Measurements from ENCODE around the gene B3GNT7.
A peak's percentile ranks its signal among the peaks of the same experiment; 100 is the strongest.
"Not testable (repeated sequence)": the region's sequence is repeated elsewhere in the genome, so short reads cannot be mapped to it uniquely, and the experiment has no call there.

B3GNT7 gene, protein sequence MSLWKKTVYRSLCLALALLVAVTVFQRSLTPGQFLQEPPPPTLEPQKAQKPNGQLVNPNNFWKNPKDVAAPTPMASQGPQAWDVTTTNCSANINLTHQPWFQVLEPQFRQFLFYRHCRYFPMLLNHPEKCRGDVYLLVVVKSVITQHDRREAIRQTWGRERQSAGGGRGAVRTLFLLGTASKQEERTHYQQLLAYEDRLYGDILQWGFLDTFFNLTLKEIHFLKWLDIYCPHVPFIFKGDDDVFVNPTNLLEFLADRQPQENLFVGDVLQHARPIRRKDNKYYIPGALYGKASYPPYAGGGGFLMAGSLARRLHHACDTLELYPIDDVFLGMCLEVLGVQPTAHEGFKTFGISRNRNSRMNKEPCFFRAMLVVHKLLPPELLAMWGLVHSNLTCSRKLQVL

DNA sequence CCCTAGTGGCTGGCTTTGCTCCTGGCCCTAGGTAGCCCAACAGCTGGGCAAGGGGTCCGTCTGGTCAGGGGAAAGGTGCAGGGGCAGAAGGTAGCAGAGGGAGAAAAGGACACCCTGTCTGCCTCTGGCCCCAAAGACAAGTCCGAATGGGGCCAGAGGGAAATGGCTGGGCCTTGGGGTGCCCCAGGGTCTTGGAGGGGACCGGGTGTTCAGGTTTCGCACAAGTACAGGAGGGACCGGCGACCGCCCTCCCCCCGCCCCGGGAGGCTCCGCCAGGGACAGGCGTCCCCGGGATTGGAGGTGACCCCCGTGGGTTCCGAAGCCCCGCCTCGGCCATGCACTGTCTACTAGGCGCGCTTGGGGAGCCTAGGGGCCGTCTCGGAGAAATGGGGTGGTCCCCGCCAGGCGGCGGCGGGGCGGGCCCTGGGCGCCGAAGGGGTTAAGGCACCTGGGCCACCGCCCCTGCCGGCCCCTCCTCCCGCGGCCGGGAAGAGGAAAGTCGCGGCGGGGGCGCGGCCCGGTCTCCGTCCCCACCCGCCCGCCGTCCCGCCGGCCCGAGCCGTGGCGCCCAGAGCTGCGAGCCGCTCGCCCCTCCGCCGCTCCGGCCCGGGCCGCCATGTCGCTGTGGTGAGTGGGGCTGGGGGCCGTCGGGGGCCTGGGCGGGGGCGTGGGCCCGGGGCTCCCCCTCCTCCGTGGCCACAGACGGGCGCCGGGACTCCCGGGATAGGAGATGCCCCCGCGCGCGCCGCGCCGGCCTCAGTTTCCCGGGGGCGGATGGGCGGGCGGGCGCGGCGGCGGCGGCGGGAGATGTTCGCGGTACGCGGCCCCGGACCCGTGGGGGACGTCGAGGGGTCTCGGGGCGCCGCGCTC, at the start of gene B3GNT7:
TSS of gene B3GNT7 (plus strand) at position 523 of the 870 bp plus-strand sequence. CDS start at position 617, 94 bp downstream.
- TF ChIP-seq, protein P1, sequence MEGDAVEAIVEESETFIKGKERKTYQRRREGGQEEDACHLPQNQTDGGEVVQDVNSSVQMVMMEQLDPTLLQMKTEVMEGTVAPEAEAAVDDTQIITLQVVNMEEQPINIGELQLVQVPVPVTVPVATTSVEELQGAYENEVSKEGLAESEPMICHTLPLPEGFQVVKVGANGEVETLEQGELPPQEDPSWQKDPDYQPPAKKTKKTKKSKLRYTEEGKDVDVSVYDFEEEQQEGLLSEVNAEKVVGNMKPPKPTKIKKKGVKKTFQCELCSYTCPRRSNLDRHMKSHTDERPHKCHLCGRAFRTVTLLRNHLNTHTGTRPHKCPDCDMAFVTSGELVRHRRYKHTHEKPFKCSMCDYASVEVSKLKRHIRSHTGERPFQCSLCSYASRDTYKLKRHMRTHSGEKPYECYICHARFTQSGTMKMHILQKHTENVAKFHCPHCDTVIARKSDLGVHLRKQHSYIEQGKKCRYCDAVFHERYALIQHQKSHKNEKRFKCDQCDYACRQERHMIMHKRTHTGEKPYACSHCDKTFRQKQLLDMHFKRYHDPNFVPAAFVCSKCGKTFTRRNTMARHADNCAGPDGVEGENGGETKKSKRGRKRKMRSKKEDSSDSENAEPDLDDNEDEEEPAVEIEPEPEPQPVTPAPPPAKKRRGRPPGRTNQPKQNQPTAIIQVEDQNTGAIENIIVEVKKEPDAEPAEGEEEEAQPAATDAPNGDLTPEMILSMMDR (conservative IDR thresholded peaks at IDR 0.05) = no peak
- peak within 1 kb of the TSS; percentile 51; the same call in 1 of the 2 replicates for H3K27ac ChIP-seq

DNA sequence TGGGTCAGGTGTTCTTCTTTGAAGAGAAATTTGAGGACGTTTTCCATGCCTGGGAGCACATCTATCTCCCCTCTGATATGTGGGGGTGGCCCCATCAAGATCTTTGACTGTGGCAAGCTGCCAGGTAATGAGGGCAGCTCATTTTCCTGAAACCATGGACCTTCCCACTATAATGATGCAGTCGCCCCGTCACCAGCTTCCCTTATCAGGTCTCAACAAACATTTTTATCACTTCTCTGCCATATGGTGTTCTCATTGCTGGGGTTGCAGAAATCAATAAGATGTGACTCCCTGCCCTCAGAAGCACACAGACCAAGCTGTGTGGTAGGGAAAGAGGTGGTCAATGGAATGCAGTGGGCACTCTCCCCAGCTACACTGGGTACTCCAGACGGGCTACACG, 48.4 kb upstream of the B3GNT7 start:
- no peak overlapping the region for H3K27ac ChIP-seq
- TF ChIP-seq, protein P1 (conservative IDR thresholded peaks at IDR 0.05) = no peak

DNA sequence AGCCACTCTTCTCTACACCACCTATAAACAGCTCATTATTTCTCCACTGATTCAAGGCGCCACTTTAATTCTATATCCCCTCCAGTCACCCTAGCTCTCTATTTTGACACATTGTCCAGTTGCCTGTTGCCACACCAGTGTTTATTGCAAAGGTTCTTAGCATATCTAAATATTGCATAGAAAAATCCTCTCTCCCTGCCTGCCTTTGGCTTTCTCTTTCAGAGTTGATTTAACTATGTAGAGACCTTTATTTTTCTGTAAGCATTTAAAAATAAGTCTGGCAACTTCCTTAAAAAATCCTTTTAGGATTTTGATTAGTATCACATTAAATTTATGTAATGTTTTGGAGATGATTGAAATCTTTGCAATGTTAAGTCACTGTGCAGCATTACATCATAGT, 47.9 kb upstream of the B3GNT7 start:
- H3K27ac ChIP-seq = no peak overlapping the region
- TF ChIP-seq, protein P1 (conservative IDR thresholded peaks at IDR 0.05) = no peak

DNA sequence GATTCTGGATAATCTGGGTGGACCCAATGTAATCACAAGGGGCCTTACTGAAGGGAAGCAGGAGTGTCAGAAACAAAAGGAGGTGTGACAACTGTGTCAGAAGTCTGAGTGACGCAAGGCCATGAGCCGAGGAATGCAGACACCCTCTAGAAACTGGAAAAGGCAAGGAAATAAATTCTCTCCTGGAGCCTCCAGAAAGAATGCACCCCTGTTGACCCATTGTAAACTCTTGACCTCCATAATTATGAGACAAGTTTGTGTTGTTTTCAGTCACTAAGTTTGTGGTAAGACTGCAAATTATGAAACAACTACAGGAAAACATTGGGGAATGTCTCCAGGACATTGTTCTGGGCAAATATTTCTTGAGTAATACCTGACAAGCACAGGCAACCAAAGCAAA, 47.3 kb upstream of the B3GNT7 start:
- H3K27ac ChIP-seq = no peak overlapping the region

DNA sequence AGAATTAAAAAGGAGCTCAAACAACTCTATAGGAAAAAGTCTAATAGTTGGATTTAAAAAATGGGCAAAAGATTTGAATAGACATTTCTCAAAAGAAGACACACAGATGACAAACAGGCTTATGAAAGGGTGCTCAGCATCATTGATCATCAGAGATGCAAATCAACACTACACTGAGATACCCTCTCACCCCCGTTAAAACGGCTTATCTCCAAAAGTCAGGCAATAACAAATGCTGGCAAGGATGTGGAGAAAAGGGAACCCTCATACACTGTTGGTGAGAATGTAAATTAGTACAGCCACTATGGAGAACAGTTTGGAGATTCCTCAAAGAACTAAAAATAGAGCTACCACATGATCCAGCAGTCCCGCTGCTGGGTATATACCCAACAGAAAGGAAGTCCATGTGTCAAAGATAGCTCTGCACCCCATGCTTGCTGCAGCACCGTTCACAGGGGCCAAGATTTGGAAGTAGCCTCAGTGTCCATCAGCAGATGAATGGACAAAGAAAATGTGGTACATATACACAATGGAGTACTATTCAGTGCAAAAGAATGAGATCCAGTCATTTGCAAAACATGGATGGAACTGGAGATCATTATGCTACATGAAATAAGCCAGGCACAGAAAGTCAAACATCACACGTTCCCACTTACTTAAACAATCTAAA, 46.7 kb upstream of the B3GNT7 start:
- H3K27ac ChIP-seq = no peak overlapping the region

More for the DNA sequence above, 47.3 kb upstream of the B3GNT7 start:
- TF ChIP-seq, protein P1 (conservative IDR thresholded peaks at IDR 0.05) = no peak

DNA sequence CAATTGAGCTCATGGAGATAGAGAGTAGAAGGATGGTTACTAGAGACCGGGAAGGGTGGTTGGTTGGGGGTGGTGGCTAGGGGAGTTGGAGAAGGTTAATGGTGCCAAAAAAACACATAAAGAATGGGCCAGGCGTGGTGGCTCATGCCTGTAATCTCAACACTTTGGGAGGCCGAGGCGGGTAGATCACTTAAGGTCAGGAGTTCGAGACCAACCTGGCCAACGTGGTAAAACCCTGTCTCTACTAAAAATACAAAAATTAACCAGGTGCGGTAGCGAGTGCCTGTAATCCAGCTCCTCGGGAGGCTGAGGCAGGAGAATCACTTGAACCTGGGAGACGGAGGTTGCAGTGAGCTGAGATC, 46.2 kb upstream of the B3GNT7 start:
- H3K27ac ChIP-seq = not testable (repeated sequence)

More for the DNA sequence above, 46.7 kb upstream of the B3GNT7 start:
- TF ChIP-seq, protein P1 (conservative IDR thresholded peaks at IDR 0.05) = no peak

DNA sequence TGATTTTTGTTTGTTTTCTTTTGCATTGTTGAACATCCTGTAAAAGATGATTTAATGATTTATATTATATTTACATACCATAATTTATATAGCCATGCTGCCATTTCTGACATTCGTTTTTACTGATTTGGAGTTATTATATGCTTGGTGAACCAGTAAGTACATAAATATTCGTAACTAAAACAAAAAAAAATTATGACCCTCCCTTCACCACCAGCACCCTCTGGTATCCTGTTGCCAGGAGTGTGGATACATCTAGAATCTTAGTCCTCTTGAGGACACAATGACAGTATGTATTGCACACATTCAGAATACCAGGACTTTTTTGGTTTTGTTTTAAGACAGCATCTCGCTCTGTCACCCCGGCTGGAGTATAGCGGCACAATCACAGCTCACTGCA, 43.9 kb upstream of the B3GNT7 start:
- TF ChIP-seq, protein P1 (conservative IDR thresholded peaks at IDR 0.05) = no peak
- no peak overlapping the region for H3K27ac ChIP-seq
